ENCODE results near the gene TYW5.

The TYW5 gene

GRCh38 chr2:199882667-199883066 is 72.6 kb downstream of the TYW5 start:
- Histone ChIP-seq H3K4me3 (no peak overlapping the region), H3K9ac (ENCODE audit: insufficient read length) (no peak overlapping the region), H3K36me3 (ENCODE audit: insufficient read depth, low read length) (no peaks in the 10 kb centered on the region), H3K9me3 (ENCODE audit: low read depth, low read length) (no peaks in the 10 kb centered on the region), H3K27ac (no peak overlapping the region)
- TF ChIP-seq POLR2AphosphoS5 (IDR thresholded peaks at IDR 0.05; ENCODE audit: borderline replicate concordance, low read depth, low read length) (no peak), FOXP2 (optimal IDR thresholded peaks at IDR 0.05; ENCODE audit: control extremely low read depth, extremely low read length, insufficient read depth) (no peak), EZH2 (IDR thresholded peaks at IDR 0.05) (no peak)
- DNase-seq (ENCODE audit: low read depth, low spot score) = no peak

Data from SK-N-MC (cell line).